Left colon (tissue), 2 donors: ENCODE measurements around the gene YAF2. TPM values are rescaled to one million over a fixed set of nuclear protein-coding genes. Genes with fewer than 3 reads are reported as not detected.

ENCODE experiments used
- ATAC-seq: fragments of 200-7000 bp; cut with Tn5 transposase; one replicate; pipeline ENCODE4 v1.9.1; 2020; ENCODE audit warnings: mild to moderate bottlenecking, moderate library complexity
- DNase-seq, 2 donors: peaks; one replicate each; pipeline ENCODE4 v3.0.0-alpha.2; 2020
- intact Hi-C, 2 donors: fragments of 100-400 bp; cut with DNase I in 1 of 2; cut with micrococcal nuclease in 1 of 2; formaldehyde crosslinking; loops; one replicate each; pipeline versions ENCODE4 v1.11.2 to v1.14.0; 2022; cut with DNase I, micrococcal nuclease
- total RNA-seq, 2 donors: library from RNA; stranded (reverse); fragmentation: NEBNext Ultra II Directional; extraction: Animal tissue kit (Norgen Biotek cat#: 25700); gene quantifications; one replicate each; pipeline ENCODE4 v1.2.1, GENCODE V29; 2021
- donor health status: DM: no; HTN: no; CAD: no.
- donor health status: DM: yes; HTN: yes; CAD: no.

The YAF2 gene
- total RNA-seq, 2 donors from 2014 or later, result 22.0 to 25.5 TPM

DNA sequence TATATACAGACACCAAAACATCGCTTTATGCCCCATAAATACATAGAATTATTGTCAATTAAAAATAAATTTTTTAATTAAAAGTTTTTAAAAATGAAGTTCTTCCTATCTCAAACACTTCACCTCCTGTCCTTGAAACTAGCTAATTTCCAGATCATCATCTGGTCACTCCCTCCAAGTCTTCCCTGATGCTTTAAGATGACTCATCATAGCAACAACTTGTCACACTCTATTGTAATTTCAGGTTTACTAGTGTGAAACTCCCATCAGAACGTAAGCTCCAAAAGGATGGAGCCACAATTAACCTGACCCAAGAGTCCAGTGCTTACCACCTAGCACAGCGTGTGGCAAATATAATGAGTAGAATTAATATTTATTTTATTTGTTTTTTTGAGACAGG, 109.7 kb downstream of the YAF2 start:
- ATAC-seq (peak; percentile 40), DNase-seq (no peak)
- intact Hi-C loops, result loop anchor here in 1 of 2 donors (5.0 kb wide), 1 partner anchor 204 kb away; no protein-coding TSS in a partner anchor

DNA sequence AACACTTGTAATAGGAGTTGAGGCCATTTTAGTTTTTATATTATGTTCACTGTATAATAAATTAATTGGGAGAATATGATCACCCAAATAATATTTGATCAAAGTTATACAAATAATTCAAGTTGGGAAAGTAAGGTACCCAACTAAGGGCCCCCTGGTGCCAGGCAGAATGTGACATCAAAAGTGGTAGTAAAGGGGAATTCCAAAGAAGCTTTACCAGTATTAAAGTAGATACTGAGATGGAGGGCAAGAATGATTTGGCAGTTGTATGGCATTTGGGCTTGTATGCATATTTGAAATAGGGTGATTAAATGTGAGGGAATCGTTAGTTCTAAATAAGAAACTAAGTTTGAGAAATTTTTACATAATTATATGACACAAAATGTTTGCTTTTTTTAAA, 111.1 kb downstream of the YAF2 start:
- no peak for DNase-seq
- no peak for ATAC-seq
- intact Hi-C loops, result loop anchor here in 1 of 2 donors (5.0 kb wide), 1 partner anchor 205 kb away; no protein-coding TSS in a partner anchor

DNA sequence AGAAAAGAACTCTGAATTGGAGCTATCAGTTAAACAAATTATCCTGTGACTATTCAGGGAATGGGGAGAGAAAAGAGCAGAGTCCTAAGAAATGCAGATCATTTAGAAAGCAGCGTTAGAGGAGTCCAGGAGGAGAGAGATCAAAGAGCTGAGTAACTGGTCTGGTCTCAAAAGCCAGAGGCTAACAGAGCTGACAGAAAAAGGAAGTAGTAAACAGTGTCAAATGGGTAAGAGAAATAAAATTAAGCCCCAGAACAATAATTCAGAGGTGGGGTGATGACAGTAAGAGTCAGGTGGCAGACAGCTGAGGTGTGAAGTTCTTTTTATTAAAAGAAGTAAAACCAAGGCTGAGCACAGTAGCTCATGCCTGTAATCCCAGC, 112.7 kb downstream of the YAF2 start:
- intact Hi-C loops, result loop anchor here in 1 of 2 donors (5.0 kb wide), 1 partner anchor 207 kb away; no protein-coding TSS in a partner anchor
- no peak for DNase-seq
- no peak for ATAC-seq

DNA sequence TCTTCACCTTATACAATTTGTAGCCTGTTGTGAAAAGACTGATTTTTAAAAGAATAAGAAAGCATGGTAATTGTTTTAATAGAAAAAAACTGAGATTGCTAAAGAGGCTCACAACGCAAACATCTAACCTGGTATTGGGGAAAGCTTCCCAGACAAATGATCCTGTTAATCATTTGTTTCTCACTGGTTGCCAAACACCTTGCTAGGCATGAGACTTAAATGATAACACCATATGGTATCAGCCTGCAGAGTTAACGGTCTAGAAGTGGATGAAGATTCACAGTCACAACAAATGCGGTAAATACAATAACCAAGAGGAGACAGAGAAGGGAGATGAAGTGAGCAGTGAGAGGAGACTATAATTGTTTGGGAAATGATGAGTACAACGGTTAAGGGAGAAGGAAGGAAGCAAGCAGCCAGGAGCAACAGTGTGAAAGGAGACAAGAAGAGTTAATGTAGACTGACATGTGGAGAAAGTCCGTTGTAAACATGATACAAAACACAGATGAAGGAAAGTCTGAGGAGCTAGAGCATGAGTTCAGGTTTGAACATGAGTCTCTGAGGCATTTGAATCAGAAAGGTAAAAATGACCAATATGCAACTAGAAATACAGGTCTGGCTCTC, 113.2 kb downstream of the YAF2 start:
- DNase-seq, result no peak
- ATAC-seq, result no peak
- intact Hi-C loops, result loop anchor here in 1 of 2 donors (5.0 kb wide), 1 partner anchor 207 kb away; no protein-coding TSS in a partner anchor

DNA sequence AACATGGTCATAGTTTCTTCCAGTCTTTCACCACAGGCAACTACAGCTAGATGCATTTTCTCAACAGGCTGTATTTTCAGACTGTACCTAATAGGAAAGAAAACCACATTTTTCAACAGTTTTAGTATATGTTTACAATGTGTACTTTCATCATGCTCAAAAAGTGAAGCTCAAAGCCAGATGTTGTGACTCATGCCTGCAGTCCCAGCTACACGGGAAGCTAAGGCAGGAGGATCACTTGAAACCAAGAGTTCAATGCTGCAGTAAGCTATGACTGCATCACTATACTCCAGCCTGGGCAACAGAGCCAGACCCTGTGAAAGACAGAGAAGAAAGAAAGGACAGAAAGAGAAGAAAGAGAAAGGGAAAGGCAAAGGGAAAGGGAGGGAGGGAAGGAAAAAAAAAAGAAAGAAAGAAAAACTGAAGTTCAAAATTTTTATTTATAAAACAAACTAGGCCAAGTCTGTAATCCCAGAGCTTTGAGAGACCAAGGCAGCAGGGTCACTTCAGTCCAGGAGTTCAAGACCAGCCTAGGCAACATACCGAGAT, 118.9 kb downstream of the YAF2 start:
- DNase-seq, result no peak
- ATAC-seq, result no peak
- intact Hi-C loops, result no loop called here

DNA sequence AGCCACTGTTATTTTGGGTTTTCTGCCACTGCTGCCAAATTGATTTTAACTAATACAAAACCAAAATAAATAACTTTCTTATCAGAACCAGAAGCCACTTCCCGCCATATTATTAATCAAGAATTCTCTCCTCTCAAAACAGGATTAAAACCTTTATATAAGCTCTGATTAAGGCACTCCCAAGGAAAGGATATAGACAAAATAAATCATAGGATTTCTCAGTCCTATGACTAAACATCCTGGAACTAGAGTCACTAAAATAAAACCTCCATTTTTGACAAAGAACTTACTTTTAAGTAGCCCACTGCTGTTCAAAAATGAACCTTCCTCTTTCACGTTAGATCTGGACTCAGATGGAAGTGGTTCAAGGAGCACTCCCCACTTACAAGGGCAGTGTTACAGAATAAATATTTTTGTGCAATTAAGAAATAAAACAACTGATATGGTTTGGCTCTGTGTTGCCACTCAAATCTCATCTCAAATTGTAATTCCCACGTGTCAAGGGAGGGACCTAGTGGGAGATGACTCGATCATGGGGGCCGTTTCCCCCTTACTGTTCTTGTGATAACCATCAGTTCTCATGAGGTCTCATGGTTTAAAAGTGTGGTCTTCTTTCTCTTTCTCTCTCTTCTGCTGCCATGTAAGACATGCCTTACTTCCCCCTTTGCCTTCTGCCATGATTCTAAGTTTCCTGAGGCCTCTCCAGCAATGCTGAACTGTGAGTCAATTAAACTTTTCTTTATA, 119.7 kb downstream of the YAF2 start:
- no peak for DNase-seq
- intact Hi-C loops, result no loop called here
- no peak for ATAC-seq

DNA sequence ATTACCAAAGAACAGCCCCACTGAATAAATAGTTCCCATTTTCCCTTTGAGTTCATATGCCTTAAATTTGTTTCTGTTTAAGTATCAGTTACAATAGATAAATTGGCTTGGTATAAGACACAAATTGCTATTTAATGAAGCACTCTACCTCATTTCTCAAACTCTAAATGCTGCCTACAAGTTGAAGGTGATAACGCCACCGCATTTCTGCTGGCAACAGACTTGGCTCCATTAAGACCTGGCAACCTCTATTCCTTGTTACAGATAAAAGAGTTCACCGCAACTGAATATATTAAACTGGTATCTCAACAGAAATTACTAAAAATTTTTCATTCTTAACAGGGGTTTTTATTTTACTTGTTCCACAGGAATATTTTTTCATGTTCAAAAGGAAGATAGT, 129.0 kb downstream of the YAF2 start:
- no peak for DNase-seq
- intact Hi-C loops, result no loop called here
- ATAC-seq, result no peak

Other genes with a start within 250 kb of the YAF2 start
- gene GXYLT1, start 93.4 kb downstream of the YAF2 start, total RNA-seq, result 1 to 10 TPM; 8.5 to 9.3 TPM
- gene ZCRB1, start 87.8 kb upstream of the YAF2 start, total RNA-seq, result 10 to 100 TPM; 31.3 to 31.6 TPM
- gene PPHLN1, start 87.9 kb upstream of the YAF2 start, total RNA-seq, result 10 to 100 TPM; 38.2 to 38.5 TPM